ENCODE results near the gene DYNLT5.

DNA sequence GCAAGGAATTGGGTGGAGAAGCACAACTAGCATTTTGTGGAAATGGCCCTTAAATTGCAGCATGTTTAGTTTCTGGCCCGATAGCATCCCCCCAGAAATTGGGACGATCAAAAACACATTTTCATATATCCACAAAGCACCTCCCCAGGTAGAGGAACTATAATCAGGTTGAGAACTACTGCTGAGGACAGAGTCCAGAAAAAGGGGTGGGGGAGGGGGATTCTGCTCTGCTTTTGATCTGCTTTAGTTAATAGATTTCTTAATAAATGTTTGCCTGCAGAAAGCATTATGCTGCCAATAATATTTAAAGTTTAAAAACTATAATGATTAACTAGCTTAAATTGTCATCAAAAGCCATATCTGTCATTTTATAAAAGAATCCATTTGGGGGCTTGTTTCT, 14.4 kb upstream of the DYNLT5 start:
- TF ChIP-seq ZNF274 (IDR thresholded peaks at IDR 0.05; ENCODE audit: low read depth, low read length): no peak
- TF ChIP-seq, protein P1, sequence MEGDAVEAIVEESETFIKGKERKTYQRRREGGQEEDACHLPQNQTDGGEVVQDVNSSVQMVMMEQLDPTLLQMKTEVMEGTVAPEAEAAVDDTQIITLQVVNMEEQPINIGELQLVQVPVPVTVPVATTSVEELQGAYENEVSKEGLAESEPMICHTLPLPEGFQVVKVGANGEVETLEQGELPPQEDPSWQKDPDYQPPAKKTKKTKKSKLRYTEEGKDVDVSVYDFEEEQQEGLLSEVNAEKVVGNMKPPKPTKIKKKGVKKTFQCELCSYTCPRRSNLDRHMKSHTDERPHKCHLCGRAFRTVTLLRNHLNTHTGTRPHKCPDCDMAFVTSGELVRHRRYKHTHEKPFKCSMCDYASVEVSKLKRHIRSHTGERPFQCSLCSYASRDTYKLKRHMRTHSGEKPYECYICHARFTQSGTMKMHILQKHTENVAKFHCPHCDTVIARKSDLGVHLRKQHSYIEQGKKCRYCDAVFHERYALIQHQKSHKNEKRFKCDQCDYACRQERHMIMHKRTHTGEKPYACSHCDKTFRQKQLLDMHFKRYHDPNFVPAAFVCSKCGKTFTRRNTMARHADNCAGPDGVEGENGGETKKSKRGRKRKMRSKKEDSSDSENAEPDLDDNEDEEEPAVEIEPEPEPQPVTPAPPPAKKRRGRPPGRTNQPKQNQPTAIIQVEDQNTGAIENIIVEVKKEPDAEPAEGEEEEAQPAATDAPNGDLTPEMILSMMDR (IDR thresholded peaks at IDR 0.05 in 2 of 3, conservative IDR thresholded peaks at IDR 0.05 in 1 of 3; ENCODE audit: borderline replicate concordance in 1 of 3, insufficient read depth in 1 of 3, low read depth in 2 of 3, low read length in 2 of 3): no peak
- TF ChIP-seq POLR2AphosphoS5 (IDR thresholded peaks at IDR 0.05; ENCODE audit: low read depth, low read length): no peak
- no peak for TF ChIP-seq EZH2 (IDR thresholded peaks at IDR 0.05)
- no peak for TF ChIP-seq POLR2A (IDR thresholded peaks at IDR 0.05; ENCODE audit: borderline replicate concordance, extremely low read depth, insufficient read depth, insufficient read length)
- TF ChIP-seq YY1 (IDR thresholded peaks at IDR 0.05; ENCODE audit: extremely low read depth, insufficient replicate concordance, low read depth, low read length): no peak
- TF ChIP-seq, protein P2, sequence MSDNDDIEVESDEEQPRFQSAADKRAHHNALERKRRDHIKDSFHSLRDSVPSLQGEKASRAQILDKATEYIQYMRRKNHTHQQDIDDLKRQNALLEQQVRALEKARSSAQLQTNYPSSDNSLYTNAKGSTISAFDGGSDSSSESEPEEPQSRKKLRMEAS (IDR thresholded peaks at IDR 0.05): no peak
- no peak for TF ChIP-seq CEBPB (IDR thresholded peaks at IDR 0.05; ENCODE audit: low read depth)
- no peak for TF ChIP-seq SP1 (IDR thresholded peaks at IDR 0.05; ENCODE audit: low read depth)

Measured in HCT116 (cell line).